GM18519 (cell line): ENCODE results near the gene ZACN.

Experiments
- ATAC-seq: cut with Tn5 transposase; IDR thresholded peaks from one replicate; pipeline ENCODE4 v1.9.1; 2021; ENCODE audit warnings: mild to moderate bottlenecking, moderate library complexity; ENCODE audit not compliant: unreplicated experiment, low FRiP score

The ZACN gene

DNA sequence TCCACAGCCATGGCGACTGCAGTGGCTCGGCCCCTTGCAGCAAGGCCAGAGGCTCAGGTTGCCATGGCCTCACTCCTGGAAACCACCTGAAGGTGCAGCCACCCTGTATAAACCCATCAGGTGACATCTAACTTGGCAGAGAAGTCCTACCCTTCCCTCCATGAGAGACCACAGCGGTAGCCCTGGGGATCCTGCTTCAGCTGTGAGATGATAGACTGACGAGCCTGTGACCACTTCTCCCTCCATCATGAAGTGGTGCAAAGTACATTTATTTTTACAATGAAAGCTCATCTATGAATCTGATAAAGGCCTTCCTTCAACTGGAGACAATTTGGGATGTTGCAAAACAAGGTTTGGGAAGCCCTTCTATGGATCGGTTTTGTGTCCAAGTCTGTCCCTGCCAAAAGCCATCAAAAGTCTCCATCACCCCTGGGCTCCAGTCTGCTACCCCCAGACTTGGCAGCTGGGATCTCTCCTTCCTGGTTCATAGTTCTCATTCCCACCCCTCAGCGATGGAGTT is 1.8 kb downstream of the ZACN start:
- ATAC-seq, result no peak

DNA sequence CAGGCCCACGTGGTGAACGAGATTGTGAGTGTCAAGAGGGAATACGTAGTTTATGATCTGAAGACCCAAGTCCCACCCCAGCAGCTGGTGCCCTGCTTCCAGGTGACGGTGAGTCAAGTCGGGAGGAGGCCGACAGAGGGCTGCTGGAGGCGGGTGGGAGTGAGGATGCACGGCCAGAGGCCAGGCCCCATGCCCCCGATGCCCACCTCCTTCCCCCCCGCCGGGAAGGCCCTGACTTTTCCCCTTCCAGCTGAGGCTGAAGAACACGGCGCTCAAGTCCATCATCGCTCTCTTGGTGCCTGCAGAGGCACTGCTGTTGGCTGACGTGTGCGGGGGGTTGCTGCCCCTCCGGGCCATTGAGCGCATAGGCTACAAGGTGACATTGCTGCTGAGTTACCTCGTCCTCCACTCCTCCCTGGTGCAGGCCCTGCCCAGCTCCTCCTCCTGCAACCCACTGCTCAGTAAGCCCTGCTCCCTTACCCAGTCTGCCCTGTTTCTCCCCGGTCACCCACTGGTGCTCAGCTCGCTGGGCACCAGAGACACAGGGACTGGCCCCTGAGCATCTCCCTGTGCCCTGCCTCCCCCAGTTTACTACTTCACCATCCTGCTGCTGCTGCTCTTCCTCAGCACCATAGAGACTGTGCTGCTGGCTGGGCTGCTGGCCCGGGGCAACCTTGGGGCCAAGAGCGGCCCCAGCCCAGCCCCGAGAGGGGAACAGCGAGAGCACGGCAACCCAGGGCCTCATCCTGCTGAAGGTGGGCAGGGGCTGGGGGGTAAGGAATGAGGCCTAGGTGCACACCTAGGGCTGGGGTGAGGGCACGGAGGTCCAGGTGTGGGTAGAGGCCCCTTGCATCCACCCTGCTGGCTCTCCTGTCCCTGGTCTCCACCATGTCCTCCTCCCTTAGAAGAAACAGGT is 2.6 kb downstream of the ZACN start:
- no peak for ATAC-seq

DNA sequence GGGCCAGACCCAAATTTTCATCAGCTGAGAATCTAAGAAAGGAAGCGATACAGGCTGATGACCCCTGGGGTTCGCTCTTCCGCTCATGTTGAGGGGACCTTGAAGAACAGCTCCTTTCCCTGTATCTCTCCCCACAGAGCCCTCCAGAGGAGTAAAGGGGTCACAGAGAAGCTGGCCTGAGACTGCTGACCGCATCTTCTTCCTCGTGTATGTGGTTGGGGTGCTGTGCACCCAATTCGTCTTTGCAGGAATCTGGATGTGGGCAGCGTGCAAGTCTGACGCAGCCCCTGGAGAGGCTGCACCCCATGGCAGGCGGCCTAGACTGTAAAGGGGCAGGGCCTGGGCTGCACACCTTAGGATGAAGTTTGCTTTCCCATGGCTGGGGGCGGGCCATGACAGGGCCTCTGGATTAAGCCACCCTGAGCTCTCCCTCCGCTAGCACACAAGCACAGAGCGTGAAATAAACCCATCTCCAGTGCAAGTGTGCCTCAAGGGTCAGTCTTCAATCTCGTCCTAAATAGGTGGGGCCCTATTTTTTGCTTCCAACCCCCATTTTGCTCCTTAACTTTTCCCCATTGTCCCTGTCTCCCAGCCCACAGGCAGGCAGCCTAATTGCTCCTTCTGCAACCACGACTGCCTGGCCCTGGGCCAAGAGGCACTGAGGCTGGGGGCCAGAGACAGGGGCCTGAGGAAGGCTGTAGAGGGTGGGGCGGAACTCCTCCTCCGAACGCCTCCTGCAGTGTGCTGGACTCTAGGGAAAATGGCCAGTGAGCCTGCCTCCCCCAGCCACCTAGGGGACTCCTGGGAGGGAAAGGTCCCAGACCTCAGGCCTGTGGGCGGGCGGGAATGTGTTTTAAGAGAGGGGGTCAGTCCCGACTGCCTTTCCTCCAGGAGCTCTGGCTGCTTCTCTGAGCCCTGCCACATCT is 3.6 kb downstream of the ZACN start:
- no peak for ATAC-seq

DNA sequence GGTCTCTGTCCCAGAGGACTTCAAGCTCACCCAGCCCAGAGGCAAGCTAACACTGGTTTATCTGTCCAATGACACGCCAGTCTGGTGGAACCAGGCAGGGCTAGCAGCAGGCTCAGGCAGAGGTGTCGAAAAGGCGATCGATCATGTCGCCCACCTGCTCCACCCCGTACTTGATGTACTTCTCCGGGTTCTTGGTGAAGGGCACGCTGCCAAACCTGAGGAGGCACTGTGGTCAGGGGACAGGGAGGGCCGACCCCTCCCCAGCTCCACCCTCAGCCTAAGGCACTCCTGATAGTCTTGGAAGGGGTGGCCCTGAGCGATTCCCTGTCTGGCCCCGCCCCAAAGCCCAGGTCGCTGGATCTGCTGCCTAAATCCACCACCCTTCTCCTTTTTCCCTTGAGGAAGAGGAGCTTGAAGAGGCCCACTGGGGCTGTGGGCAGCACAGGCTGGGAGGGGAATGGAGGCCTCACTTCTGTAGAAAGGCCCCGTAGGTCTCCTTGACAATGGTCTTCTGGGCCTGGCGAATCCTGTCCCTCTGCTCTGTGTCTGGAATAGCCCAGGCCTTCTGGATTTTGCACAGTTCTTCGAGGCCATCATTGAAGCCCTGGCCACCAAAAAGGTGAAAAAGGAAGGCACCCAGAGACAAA is 4.7 kb downstream of the ZACN start:
- ATAC-seq, result no peak

DNA sequence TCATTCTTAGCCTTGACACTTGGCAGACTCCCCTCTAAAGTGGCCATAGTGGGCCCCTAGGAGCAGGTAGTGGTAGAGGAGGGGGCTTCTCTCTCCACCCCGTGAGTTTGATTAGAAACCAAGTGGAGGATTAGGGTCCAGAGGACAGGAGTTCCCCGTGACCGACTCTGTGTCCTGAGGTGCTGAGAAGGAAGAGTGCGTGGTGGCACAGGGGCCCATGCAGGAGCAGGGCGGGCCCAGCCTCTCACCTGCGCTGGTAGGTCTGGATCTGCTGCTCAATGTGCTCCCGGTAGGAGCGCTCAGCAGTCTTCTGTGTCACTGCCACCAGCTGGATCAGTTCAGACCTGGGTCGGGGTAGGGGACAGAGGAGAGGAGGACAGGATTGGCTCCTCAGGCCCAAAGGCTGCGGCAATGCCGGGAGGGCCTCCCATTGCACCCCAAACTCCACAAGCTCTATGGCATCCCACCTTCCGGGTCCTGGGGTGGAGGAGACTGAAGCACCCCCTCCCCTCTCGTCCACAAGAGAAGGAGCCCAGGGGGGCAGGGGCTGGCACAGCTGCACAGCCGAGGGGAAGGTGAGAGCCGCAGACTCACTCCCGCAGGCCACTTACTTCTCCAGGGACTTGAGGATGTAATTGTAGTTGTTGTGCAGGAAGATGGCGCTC is 6.2 kb downstream of the ZACN start:
- ATAC-seq, result no peak

DNA sequence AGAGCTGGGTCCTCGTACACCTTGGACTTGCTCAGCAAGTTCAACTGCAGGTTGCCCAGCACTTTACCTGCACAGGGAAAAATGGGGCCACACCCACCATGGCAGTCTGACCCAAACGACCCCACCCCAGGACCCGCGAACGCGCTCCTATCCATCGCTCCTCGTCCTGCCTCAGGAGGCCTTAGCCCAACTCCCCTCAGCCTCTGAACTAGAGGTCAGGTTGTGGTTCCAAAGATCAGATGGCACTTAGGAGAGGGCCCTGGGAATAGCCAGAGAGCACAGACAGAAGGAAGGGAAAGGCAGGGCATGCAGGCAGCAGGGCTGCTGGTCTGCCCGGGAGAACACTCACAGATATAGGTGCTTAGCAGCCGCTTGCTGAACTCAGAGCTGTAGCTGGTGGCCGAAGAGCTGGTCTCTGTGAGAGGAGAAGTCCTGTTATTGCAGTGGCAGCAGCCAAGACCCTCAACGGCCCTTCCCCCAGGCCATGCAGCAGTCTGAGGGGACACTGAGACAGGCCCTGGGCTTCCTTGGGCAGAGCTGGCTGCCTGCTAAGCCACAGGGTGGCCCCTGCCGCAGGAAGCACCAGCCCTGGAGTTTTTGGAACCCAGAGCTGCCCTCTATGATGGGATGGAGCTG is 6.9 kb downstream of the ZACN start:
- no peak for ATAC-seq

DNA sequence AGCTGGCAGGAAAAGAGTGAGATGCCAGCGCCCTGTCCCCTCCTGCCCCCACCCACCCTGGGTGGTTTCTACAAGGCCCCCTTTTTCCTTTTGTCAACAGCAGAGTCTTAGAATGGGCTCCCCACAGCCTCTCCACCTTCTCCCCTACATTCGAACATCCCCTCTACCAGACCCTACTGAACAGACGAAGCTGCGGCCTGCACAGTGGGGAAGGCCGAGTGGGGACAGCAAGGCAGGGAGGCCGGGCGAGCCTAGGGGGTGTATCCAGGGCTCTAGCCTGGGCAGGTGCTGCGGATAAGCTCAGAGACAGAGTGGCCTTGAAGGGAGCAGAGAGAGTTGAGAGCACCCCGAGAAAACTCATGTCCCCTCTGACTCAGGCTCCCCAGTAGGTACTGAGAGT is 7.4 kb downstream of the ZACN start:
- ATAC-seq, result no peak

DNA sequence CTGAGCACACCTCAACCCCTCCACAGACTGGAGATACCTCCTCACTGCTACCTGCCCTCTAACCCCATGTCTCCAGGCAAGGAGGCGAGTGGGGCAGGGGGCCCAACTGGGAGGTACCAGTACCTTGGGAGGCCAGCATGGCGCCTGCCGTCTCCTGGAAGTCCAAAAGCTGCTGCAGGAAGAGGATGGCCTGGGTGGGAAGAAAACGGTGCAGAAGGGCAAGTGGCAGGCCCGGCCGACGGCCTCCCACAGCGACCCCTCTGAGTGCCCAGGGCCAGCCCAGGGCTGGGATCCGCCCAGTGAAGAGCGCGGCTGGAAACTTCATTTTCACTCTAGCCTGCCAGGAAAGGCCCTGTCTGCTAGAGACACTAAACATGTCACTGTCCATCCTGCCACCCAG is 8.5 kb downstream of the ZACN start:
- ATAC-seq, result no peak

DNA sequence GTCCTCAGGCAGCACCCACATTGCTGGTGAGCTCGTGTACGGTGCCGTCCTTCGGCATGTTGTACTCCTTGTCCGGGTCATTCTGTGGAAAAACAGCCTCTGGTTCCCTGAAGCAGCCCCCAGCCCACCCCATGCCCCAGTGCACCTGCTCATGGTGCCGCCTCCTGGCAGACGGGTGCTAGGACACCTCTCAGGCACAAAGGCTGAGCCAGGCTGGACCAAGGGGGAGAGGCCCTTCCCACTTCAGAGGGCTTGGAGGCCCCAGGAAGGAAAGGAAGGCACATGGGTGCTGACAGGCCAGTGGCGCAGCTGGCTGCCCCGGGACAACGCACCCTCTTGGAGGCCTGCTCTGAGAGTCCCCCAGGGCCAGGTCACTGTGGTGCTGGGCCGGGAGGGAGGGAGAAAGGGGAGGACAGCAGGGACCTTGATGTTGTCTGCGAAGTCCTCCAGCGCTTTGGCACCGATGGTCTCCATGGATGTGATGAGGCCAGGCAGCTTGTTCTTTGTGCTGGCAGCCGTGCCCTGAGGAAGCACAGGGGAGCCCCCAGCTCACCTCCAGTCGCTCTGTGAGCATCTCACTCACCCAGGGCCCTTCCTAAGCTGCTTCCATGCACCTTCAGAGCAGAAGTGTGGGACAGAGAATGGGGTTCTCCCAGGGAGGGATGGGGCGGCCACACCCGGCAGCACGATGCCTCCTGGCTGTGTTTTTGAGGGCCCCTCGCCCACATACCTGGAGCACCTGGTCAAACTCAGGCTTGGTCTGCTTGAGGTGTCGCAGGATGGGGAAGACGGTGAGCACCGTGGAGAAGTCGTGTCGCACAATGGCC is 9.3 kb downstream of the ZACN start:
- no peak for ATAC-seq

DNA sequence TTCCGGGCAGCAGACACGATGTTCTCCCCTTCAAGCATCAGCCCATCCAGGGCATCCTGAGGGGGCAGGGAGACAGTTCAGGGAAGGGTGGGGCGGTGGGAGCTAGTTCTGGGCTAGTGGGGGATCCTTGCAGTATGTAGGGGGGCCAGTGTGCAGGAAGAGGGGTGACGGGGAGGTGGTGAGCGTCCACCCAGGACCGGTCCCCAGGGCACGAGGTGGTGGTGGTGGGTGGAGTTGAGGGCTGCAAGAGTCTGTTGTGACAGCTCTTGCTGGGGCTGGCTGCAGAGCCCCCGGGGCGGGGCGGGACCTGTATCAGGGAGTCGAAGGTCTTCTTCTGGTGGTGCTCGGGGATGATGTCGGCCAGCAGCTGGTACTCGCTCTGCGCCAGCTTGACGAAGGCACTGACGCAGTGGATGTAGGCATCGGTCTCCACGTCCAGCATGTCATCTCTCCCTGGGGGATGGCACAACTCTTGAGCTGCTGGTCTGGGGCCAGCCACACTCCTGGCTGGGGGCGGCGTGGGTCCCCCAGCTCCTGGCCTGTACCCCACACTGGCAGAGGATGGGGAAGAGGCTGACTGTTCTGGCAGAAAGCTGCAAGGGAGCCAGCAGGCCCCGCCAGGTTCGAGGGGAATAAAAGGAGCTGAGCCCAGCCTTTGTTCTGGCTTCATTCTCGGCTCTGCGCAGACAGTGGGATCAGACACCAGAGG is 10.0 kb downstream of the ZACN start:
- ATAC-seq, result no peak

DNA sequence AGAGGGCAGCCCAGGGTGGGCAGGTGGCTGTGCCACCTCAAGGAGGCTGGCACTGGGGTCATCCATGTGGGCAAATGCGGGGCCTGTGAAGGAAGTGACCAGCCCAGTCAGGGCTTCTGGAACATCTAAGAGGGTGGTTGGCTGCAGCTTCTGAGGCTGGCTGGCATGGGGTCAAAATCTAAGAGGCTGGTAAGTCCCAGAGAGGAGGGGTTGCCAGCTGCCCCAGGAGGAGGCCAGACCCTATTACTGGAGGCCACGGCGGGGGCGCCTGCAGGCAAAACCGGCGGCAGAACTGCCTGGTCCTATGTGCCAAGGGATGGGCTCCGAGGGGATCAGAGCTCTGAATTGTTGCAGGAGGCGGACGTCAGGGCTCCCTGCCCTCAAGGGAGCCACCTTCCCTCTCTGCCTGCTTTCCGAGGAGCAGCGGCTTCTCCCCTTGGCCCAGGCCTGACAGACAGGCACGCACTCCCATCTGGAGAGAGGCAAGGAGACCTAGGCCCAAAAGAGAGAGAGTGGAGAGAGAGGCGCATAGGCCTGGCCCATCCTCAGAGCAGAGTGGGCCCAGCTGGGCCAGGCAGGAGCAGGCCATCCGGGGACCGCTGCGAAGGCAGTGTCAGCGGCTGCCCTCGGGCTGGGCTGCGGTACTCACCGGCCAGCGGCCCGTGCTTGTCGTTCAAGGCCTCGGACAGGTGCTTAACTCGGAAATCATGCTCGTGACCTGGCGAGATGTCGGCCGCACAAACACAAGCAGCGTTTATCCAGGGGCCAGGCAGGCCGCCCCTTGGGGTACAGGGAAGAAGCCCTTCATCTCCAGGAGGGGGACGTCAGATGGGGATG is 10.9 kb downstream of the ZACN start:
- ATAC-seq, result no peak

DNA sequence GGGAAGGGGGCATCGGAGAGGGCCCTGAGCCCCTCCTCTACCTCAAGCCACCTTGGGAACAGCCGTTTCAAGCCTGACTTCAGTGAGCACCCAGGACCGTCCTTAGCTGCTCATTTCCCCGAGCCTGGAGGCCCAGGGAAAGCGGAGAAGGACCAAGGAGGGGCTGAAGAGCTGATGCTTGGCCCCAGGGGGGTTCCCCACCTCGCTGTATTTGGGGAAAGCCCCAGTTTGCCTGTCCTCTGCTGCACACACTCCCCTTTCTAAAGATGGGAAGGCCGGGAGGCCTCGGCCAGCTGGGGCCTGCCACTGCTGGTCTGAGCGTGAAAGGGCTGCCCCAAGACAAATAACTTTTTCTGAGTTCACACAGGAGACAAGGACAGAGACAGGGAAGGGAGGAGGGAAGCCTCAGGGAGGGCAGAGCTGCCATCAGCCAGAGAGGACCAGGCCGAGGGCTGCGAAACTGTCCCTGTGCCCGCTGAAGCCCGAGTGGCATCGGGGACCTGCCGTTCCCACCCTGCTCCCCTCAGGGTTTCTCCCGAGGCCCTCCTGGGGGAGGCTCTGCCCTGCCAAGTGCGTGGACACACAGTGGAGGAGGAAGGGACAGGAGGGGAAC is 11.6 kb downstream of the ZACN start:
- ATAC-seq, result no peak

DNA sequence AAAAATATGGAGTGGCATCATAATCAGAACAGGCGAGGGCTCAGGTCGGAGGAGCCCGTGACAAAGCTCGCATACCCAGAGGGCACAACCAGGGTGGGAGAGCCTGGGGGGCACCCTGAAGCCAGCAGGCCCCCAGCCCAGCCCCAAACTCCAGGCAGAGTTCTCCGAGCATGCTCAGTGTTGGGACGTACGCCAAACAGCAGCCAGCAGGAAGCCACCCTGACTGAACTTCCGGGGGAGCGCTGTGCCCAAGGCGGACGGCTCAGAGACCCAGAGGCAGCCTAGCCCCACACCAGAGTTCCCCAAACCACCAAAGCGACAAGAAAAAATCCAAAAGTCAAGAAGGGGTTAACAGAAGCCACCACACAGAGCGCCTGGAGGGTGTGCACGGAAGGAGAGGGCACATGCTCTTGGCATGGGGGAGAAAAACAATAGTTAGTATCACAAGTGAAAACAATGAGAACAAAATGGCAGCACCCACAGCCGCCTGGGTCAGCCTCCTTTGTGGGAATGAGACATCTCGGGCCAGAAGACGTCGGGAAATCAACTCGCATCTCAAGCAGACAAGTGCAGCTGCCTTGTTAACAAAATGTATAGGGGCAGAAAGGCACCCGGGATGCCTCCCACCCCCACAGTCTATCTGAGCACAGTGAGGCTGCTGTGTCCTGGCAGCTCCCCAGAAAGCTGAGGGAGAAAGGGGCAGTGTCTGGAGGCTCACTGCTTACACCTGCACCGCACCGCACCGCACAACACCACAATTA is 12.7 kb downstream of the ZACN start:
- no peak for ATAC-seq

DNA sequence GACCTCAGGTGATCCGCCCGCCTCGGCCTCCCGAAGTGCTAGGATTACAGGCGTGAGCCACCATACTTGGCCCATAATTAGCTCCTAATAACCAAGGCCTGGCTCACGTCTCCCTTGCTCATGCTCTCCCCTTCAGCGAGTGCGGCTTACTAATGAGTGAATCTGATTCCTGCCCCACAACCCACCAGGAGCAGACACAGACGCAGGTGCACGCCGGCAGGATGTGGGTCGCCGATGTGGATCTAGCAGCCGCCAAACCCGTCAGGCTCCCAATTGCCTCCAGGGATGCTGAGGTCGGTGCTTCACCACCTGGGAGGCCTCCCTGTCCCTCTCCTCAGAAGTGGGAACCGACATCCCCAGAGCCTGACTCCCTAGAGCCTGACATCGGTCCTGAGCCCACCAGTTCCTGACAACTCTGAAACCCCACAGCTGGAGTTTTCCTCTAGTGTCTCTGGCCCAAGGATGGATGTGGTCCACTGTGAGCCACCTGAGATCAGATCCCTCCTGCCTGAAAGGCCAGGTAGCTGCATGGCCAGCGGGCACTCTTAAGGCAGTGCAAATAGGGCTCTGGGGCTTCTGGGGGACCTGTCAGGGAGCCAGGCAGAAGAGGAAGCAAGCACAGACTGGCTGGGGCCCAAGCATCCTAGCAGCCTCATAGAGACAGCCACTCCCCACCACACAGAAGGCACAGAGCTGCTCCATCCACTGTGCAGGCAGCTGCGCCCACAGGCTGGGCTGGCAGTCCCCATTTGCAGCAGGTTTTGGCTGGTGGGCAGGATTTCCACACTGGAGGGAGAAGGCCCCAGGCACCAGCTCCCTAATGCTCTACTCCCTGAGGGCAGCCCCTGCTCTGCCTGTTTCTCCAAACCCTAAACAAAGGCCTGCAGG is 13.8 kb downstream of the ZACN start:
- no peak for ATAC-seq

DNA sequence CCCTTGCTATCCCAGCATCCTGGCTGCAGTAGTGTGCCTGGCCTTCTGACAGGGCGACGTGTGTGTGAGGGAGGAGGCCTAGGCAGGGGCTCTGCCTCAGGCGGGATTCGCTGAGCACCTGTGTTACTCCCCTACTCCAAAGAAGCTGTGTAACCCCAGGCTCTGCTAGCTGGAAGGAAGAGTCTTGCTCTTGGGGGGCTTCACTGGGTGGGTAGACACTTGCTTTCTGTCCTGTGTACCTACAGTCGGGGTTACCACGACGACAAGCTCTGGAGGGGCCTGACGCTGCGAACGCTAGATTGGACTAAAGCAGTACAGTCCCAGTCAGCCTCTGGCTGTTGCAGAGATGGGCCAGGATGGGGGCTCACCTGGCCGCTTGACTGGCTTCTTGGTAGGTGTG is 15.1 kb downstream of the ZACN start:
- ATAC-seq, result no peak
